RPMI8226 (cell line): ENCODE measurements around the gene PALM.

Source experiments
- DNase-seq: peaks from one replicate; pipeline ENCODE4 v3.0.0-alpha.2; 2015

The PALM gene

GRCh38 chr19:752652-753517 is 44.1 kb downstream of the PALM start:
- no peak for DNase-seq

- DNase-seq = no peak
These were observed 45.8 kb downstream of the PALM start for GRCh38 chr19:754530-754929.

GRCh38 chr19:755063-755462 is 46.3 kb downstream of the PALM start:
- DNase-seq = peak; percentile 62

- DNase-seq = no peak
These were observed 47.5 kb downstream of the PALM start for GRCh38 chr19:756236-756635.

- no peak for DNase-seq
These were observed 48.3 kb downstream of the PALM start for GRCh38 chr19:756821-757688.

GRCh38 chr19:757811-758668 is 49.3 kb downstream of the PALM start:
- no peak for DNase-seq

GRCh38 chr19:763181-763580 is 54.4 kb downstream of the PALM start:
- no peak for DNase-seq

- DNase-seq = no peak
These were observed 55.1 kb downstream of the PALM start for GRCh38 chr19:763869-764268.

- no peak for DNase-seq
These were observed 55.6 kb downstream of the PALM start for GRCh38 chr19:764301-764700.

- DNase-seq = no peak
These were observed 56.5 kb downstream of the PALM start for GRCh38 chr19:765179-765738.

- DNase-seq = no peak
These were observed 59.7 kb downstream of the PALM start for GRCh38 chr19:768424-768823.

GRCh38 chr19:769616-770015 is 60.9 kb downstream of the PALM start:
- DNase-seq = no peak

GRCh38 chr19:771332-771785 is 62.6 kb downstream of the PALM start:
- peak; percentile 40 for DNase-seq

- DNase-seq = no peak
These were observed 63.3 kb downstream of the PALM start for GRCh38 chr19:772063-772462.

GRCh38 chr19:772730-773436 is 64.1 kb downstream of the PALM start:
- DNase-seq = no peak

GRCh38 chr19:776549-776948 is 67.8 kb downstream of the PALM start:
- DNase-seq = no peak

GRCh38 chr19:778910-779653 is 70.3 kb downstream of the PALM start:
- no peak for DNase-seq

GRCh38 chr19:780935-781334 is 72.2 kb downstream of the PALM start:
- no peak for DNase-seq

- no peak for DNase-seq
These were observed 73.1 kb downstream of the PALM start for GRCh38 chr19:781800-782184.

GRCh38 chr19:782185-782877 is 73.6 kb downstream of the PALM start:
- no peak for DNase-seq
